Activated naive CD8-positive, alpha-beta T cell treated with anti-CD3 and anti-CD28 coated beads, Interleukin-2, amount 10 ng/mL, durations not matched to agents 7 days and 5 days (primary cell): Measurements from ENCODE around the gene NDUFS6. TPM values are rescaled to one million over a fixed set of nuclear protein-coding genes. Genes with fewer than 3 reads are reported as not detected.
A peak's percentile ranks its signal among the peaks of the same experiment; 100 is the strongest.
"Not testable (repeated sequence)": the region's sequence is repeated elsewhere in the genome, so short reads cannot be mapped to it uniquely, and the experiment has no call there.

ENCODE experiments used
- ATAC-seq: fragments of 150-1000 bp; cut with Tn5 transposase; one replicate; pipeline ENCODE4 v1.10.0; 2021; ENCODE audit warnings: low read depth, moderate library complexity
- POLR2A ChIA-PET: fragments of 350-600 bp; sonication (Branson Sonifier 250); formaldehyde crosslinking; loops from one replicate; lab custom pipeline; 2021; ENCODE audit warnings: antibody characterized with exemption; lab: Charles Lee
- DNase-seq: peaks from one replicate; pipeline ENCODE4 v3.0.0; 2021
- H3K27ac Mint-ChIP-seq: one replicate; pipeline ENCODE4 v1.8.0; 2022; ENCODE audit warnings: mild to moderate bottlenecking, mixed read lengths
- H3K27me3 Mint-ChIP-seq: one replicate; pipeline ENCODE4 v1.8.0; 2022; ENCODE audit warnings: mild to moderate bottlenecking, moderate library complexity, mixed read lengths
- H3K36me3 Mint-ChIP-seq: one replicate; pipeline ENCODE4 v1.8.0; 2021; ENCODE audit warnings: mild to moderate bottlenecking, mixed read lengths
- H3K4me1 Mint-ChIP-seq: one replicate; pipeline ENCODE4 v1.8.0; 2021; ENCODE audit warnings: mixed read lengths
- H3K4me3 Mint-ChIP-seq: one replicate; pipeline ENCODE4 v1.8.0; 2022; ENCODE audit warnings: mild to moderate bottlenecking, moderate library complexity, mixed read lengths
- H3K9me3 Mint-ChIP-seq: one replicate; pipeline ENCODE4 v1.8.0; 2021; ENCODE audit warnings: mixed read lengths
- total RNA-seq, 2 experiments: library from RNA; stranded (reverse); gene quantifications; one replicate each; pipeline ENCODE4 v1.2.3, GENCODE V29; 2021

NDUFS6 gene
- total RNA-seq, 2 experiments from 2014 or later = 24.7 to 27.7 TPM

GRCh38 chr5:1792842-1793266 is 8.4 kb upstream of the NDUFS6 start:
- Mint-ChIP-seq H3K4me3 (peak overlapping the region; percentile 81), H3K9me3 (no peaks in the 10 kb centered on the region), H3K36me3 (peaks cover 12% of the 10 kb centered on the region), H3K27ac (peak overlapping the region; percentile 97), H3K4me1 (peaks cover 58% of the 10 kb centered on the region), H3K27me3 (no peaks in the 10 kb centered on the region)
- ATAC-seq (peak; percentile 97), DNase-seq (peak; percentile 71)
- POLR2A ChIA-PET = interaction anchor here (1.1 to 3.9 kb wide), 7 partner anchors 8 to 68 kb away, joined by 3 to 29 read pairs (median 4); partner anchors contain the start of genes MRPL36 and NDUFS6

DNA sequence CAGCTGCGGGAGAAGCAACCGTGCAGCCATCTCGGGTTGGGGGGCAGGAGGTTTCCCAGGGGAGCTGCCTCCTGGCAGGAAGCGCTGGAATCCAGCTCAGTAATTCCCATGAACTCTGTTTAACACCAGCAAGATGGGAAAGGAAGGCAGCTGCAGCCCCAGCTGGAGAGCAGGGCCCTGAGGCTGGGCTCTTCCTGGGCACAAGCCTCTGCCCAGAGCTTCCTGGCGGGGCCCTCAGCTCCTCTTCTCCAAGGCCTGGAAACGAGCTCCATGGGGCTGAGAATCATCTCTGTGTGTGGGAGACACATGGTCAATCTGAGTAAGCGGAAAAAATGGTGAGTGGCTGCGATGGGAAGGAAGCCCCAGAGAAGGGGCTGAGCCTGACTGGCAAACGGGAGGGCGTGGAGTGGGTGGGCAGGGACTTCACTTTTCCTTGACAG is 7.9 kb upstream of the NDUFS6 start:
- H3K4me3 Mint-ChIP-seq = peak overlapping the region; percentile 81
- ATAC-seq (no peak), DNase-seq (no peak)
- peak overlapping the region; percentile 97 for H3K27ac Mint-ChIP-seq
- POLR2A ChIA-PET = interaction anchor here (1.1 to 3.9 kb wide), 6 partner anchors 7 to 69 kb away, joined by 3 to 29 read pairs (median 4); partner anchors contain the start of genes MRPL36 and NDUFS6
- H3K27me3 Mint-ChIP-seq = no peaks in the 10 kb centered on the region
- H3K36me3 Mint-ChIP-seq = peaks cover 13% of the 10 kb centered on the region
- peaks cover 58% of the 10 kb centered on the region for H3K4me1 Mint-ChIP-seq
- no peaks in the 10 kb centered on the region for H3K9me3 Mint-ChIP-seq

- Mint-ChIP-seq H3K4me1 (peaks cover 56% of the 10 kb centered on the region), H3K27ac (peak overlapping the region; percentile 97), H3K4me3 (peak overlapping the region; percentile 81), H3K36me3 (peaks cover 16% of the 10 kb centered on the region), H3K27me3 (no peaks in the 10 kb centered on the region), H3K9me3 (no peaks in the 10 kb centered on the region)
- DNase-seq (no peak), ATAC-seq (no peak)
- POLR2A ChIA-PET = no interaction called here
These were observed 7.0 kb upstream of the NDUFS6 start for GRCh38 chr5:1793966-1794900.

GRCh38 chr5:1794901-1795290 is 6.3 kb upstream of the NDUFS6 start:
- DNase-seq = no peak
- Mint-ChIP-seq H3K27me3 (no peaks in the 10 kb centered on the region), H3K9me3 (no peaks in the 10 kb centered on the region), H3K36me3 (peaks cover 16% of the 10 kb centered on the region), H3K27ac (peak overlapping the region; percentile 59), H3K4me1 (peaks cover 52% of the 10 kb centered on the region), H3K4me3 (no peak overlapping the region)
- POLR2A ChIA-PET = no interaction called here
- no peak for ATAC-seq

- peaks cover 16% of the 10 kb centered on the region for H3K36me3 Mint-ChIP-seq
- H3K27me3 Mint-ChIP-seq = no peaks in the 10 kb centered on the region
- H3K9me3 Mint-ChIP-seq = no peaks in the 10 kb centered on the region
- ATAC-seq (no peak), DNase-seq (no peak)
- peaks cover 48% of the 10 kb centered on the region for H3K4me1 Mint-ChIP-seq
- POLR2A ChIA-PET = no interaction called here
- H3K4me3 Mint-ChIP-seq = no peak overlapping the region
- peak overlapping the region; percentile 54 for H3K27ac Mint-ChIP-seq
These were observed 5.7 kb upstream of the NDUFS6 start for GRCh38 chr5:1795506-1795905.

GRCh38 chr5:1795931-1796330 is 5.3 kb upstream of the NDUFS6 start:
- Mint-ChIP-seq H3K27ac (no peak overlapping the region), H3K36me3 (peaks cover 16% of the 10 kb centered on the region), H3K4me3 (no peak overlapping the region), H3K27me3 (no peaks in the 10 kb centered on the region), H3K9me3 (no peaks in the 10 kb centered on the region), H3K4me1 (peaks cover 51% of the 10 kb centered on the region)
- POLR2A ChIA-PET = no interaction called here
- DNase-seq (no peak), ATAC-seq (no peak)

DNA sequence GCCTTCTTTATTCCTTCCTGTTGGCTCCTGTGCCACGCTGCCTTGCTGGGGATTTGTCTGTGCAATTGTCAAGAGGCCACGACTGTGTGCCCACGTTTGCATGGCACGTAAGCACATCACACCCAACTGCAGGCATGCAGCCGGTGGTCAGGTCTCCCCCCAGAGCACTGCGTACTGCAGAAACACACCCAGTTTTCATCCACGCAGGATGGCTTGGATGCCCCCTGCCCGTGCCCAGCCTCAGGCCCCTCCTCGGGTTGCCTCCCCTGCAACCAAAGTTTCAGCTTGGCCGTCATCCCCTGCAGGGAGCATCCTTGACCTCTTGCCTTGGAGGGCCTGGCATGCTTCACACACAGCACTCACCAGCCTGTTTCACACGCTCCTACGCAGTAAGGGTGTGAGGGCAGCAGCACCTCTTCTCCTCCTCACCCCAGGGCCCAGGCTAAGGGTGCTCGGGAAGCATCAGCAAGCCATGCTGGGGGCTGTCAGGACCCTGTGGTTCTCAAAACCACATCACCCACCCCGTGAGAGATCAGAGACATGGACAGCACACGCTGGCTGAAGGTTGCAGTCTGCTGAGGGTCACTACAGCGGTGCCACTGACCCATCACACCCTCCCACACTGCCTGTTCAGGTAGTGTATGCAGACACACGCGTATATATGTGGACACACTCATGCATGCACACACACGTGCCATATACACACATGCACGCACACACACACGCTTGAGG is 4.7 kb upstream of the NDUFS6 start:
- H3K4me1 Mint-ChIP-seq = peaks cover 46% of the 10 kb centered on the region
- H3K4me3 Mint-ChIP-seq = no peak overlapping the region
- no peaks in the 10 kb centered on the region for H3K9me3 Mint-ChIP-seq
- ATAC-seq = no peak
- no peak overlapping the region for H3K27ac Mint-ChIP-seq
- no peak for DNase-seq
- POLR2A ChIA-PET = no interaction called here
- H3K27me3 Mint-ChIP-seq = no peaks in the 10 kb centered on the region
- peaks cover 16% of the 10 kb centered on the region for H3K36me3 Mint-ChIP-seq

DNA sequence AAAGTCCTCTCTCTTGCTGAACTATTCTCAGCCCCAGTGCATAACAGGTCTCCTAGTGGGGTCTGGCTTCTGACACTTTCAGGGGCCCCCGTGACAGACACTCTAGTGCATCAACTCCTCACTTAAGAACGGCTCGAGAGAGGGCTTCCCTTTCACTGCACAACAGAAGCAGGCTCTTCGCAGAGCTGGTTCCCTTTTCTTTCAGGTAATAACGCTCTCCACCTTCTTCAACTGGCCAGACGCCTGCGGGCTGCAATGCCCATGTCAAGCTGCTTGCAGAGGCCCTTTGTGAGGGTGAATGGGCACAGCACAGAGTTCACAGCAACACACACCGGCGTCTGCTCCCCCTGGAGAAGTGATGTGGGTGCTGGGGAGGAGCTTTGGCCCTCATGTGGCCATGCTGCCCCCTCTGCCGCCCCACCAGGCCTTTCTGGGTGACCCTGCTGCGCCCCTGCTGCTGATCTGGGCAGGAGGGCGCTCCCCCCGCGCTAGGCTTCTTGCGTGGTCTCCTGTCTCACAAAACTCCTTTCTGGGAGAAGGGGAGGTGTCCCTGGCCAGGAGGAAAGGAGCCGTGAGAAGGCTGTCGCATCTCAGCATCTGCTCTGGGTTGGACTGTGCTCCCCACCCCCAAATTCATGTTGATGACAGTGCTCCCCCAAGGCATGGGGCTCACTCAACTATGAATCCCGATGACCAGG is 4.0 kb upstream of the NDUFS6 start:
- no peak for DNase-seq
- Mint-ChIP-seq H3K27me3 (no peaks in the 10 kb centered on the region), H3K9me3 (no peaks in the 10 kb centered on the region), H3K36me3 (peaks cover 17% of the 10 kb centered on the region), H3K4me1 (peaks cover 44% of the 10 kb centered on the region), H3K4me3 (no peak overlapping the region), H3K27ac (no peak overlapping the region)
- POLR2A ChIA-PET = no interaction called here
- ATAC-seq = no peak

- no peak for DNase-seq
- H3K4me1 Mint-ChIP-seq = peaks cover 42% of the 10 kb centered on the region
- no peaks in the 10 kb centered on the region for H3K9me3 Mint-ChIP-seq
- H3K4me3 Mint-ChIP-seq = peak overlapping the region; percentile 13
- POLR2A ChIA-PET = no interaction called here
- ATAC-seq = no peak
- H3K27ac Mint-ChIP-seq = no peak overlapping the region
- peaks cover 18% of the 10 kb centered on the region for H3K36me3 Mint-ChIP-seq
- no peaks in the 10 kb centered on the region for H3K27me3 Mint-ChIP-seq
These were observed 3.4 kb upstream of the NDUFS6 start for GRCh38 chr5:1797855-1798254.

DNA sequence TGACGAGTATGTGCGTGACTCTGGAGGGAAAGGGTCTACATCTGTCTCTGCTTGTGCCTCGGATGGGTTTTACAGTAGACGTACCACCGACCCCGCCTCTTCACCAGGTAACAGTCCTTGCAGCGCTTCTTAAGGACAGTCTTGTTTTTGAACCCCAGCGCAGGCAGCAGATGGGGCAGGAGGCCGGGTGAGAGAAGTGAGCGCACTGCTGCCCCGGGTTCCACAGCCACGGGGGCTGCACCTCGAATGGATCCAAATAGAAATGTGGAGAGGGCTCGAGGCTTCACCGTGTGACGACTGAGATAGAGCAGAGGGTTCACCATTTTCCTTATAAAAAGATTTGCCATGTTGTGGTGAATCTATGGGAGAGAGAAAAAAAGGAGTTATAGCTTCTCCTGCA is 2.6 kb upstream of the NDUFS6 start:
- Mint-ChIP-seq H3K36me3 (peaks cover 22% of the 10 kb centered on the region), H3K4me3 (peak overlapping the region; percentile 89), H3K27ac (peak overlapping the region; percentile 76), H3K4me1 (peaks cover 41% of the 10 kb centered on the region)
- H3K27me3 Mint-ChIP-seq, ATAC-seq, H3K9me3 Mint-ChIP-seq, DNase-seq: not testable (repeated sequence)
- POLR2A ChIA-PET = interaction anchor here (1.1 kb wide), 1 partner anchor 8 kb away, joined by 3 read pairs; no protein-coding TSS in a partner anchor

- ATAC-seq (peak; percentile 41), DNase-seq (peak; percentile 67)
- Mint-ChIP-seq H3K27me3 (no peaks in the 10 kb centered on the region), H3K27ac (peak overlapping the region; percentile 76), H3K9me3 (no peaks in the 10 kb centered on the region), H3K36me3 (peaks cover 28% of the 10 kb centered on the region), H3K4me3 (peak overlapping the region; percentile 89), H3K4me1 (peaks cover 42% of the 10 kb centered on the region)
- POLR2A ChIA-PET = interaction anchor here (1.1 kb wide), 1 partner anchor 9 kb away, joined by 3 read pairs; no protein-coding TSS in a partner anchor
These were observed 2.1 kb upstream of the NDUFS6 start for GRCh38 chr5:1799110-1799601.

DNA sequence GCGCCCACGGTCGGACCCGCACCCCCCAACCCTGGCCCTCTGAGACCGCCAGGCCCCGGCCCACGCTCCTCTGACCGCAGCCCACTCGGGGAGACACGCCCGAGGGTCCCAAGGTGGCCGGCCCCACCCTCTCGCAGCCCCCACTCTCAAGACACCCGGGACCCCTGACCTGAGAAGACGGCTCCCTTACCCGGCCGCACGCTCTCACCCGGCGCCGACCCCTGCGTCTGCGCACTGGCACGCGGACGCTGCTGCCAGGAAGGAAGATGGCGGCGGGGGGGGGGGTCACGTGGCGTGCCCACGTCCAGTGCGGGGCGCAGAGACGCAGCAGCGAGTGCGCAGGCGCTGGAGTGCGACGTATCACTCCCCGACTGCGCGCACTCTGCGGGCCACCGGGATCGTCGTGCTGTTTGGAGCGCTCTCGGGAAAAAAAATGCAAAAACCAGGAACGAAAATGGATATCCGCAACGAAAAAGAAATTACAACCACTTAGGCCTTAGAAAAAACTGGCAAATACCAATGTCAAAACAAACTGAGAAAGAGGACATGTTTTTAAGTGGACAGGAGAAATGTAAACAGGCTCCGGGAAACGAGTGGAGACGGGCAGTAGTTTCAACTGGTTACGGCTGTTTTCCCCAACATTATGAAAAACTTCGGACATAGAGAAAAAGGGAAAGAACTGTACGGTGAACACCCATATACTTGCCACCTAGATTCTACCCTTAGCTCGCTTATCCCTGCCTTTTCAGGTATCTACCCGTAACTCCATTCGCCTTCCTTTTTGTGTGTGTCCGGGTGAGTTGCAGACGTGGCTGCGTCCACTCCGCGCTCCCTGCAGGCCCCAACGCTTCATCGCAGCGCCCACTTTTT is 1.4 kb upstream of the NDUFS6 start, which contains the start of gene MRPL36:
Gene MRPL36 (minus strand): TSS at position 236 of the 870 bp plus-strand sequence. CDS start 902 bp downstream, outside the sequence.
- Mint-ChIP-seq H3K27me3 (no peaks in the 10 kb centered on the region), H3K4me1 (peaks cover 42% of the 10 kb centered on the region), H3K4me3 (peak within 1 kb of the TSS; percentile 89), H3K27ac (peak within 1 kb of the TSS; percentile 98), H3K36me3 (peaks cover 28% of the 10 kb centered on the region), H3K9me3 (no peaks in the 10 kb centered on the region)
- DNase-seq = peak; percentile 90
- POLR2A ChIA-PET = interaction anchor here (1.0 to 1.9 kb wide), 5 partner anchors 9 to 23 kb away, joined by 3 to 29 read pairs (median 4); no protein-coding TSS in a partner anchor
- ATAC-seq = peak; percentile 80
